Upper lobe of left lung (tissue), 6 donors: ENCODE data around the gene ATXN7L2. TPM values are rescaled to one million over a fixed set of nuclear protein-coding genes. Genes with fewer than 3 reads are reported as not detected.

Experiments used
- ATAC-seq, 2 donors: fragments of 200-7000 bp; cut with Tn5 transposase; one replicate each; pipeline ENCODE4 v1.9.1; 2022; ENCODE audit warnings: mild to moderate bottlenecking in 2 of 2, moderate library complexity in 2 of 2; ENCODE audit not compliant: low FRiP score in 2 of 2
- DNase-seq, 2 donors: peaks; one replicate each; pipeline ENCODE4 v3.0.0-alpha.2; 2019 to 2020
- H3K27ac ChIP-seq, 4 donors: fragments of 200-600 bp; sonication (generic); one replicate each; pipeline ENCODE4 v1.5.1; 2016 to 2019
- H3K27me3 ChIP-seq, 4 donors: fragments of 200-600 bp; sonication (generic); one replicate each; pipeline ENCODE4 v1.5.1; 2017 to 2019
- H3K36me3 ChIP-seq, 4 donors: fragments of 200-600 bp; sonication (generic); one replicate each; pipeline ENCODE4 v1.5.1; 2016 to 2019
- H3K4me1 ChIP-seq, 4 donors: fragments of 200-600 bp; sonication (generic); one replicate each; pipeline ENCODE4 v1.5.1; 2018 to 2019
- H3K4me3 ChIP-seq, 4 donors: fragments of 200-600 bp; sonication (generic); one replicate each; pipeline ENCODE4 v1.5.1; 2017 to 2019; ENCODE audit warnings: mild to moderate bottlenecking in 2 of 4, moderate library complexity in 1 of 4
- H3K9me3 ChIP-seq, 4 donors: fragments of 200-600 bp; sonication (generic); one replicate each; pipeline ENCODE4 v1.5.1; 2018 to 2019
- EP300 ChIP-seq, 4 donors: sonication (generic); formaldehyde crosslinking; IDR thresholded peaks; one replicate each; pipeline ENCODE4 v1.5.1; 2017; ENCODE audit warnings: antibody characterized with exemption in 4 of 4, control low read depth in 2 of 4
- POLR2A ChIP-seq, 4 donors: fragments of 450-650 bp; IDR thresholded peaks; one replicate each; pipeline ENCODE4 v1.5.1; 2016 to 2017; ENCODE audit warnings: antibody characterized with exemption in 4 of 4, mild to moderate bottlenecking in 2 of 4
- POLR2AphosphoS5 ChIP-seq, 2 donors: sonication (generic); formaldehyde crosslinking; IDR thresholded peaks; one replicate each; pipeline ENCODE4 v1.5.1; 2017; ENCODE audit warnings: antibody characterized with exemption in 2 of 2
- WGBS, 2 donors: methylation state at CpG; one replicate each; pipeline ENCODE4 v1.1.5; 2017 to 2018; 5-methylcytosine and 5-hydroxymethylcytosine counted together
- total RNA-seq, 6 donors: library from RNA; depleted of rRNA in 4 of 6; stranded (reverse); fragments of >200 nt in 4 of 6; gene quantifications; one replicate each; pipeline versions ENCODE4 v1.1.0 to v1.2.1, GENCODE V29; 2016 to 2021
- TF ChIP-seq, protein P1 (sequence below), 6 experiments: fragments of 450-650 bp in 4 of 6; fragments of 200-600 bp in 2 of 6; sonication (generic) in 2 of 6; IDR thresholded peaks; one replicate each; pipeline ENCODE4 v1.5.1; 2016 to 2019; ENCODE audit warnings: antibody characterized with exemption in 6 of 6
- donor health status: DM: no; HTN: no; CAD: no; lungs with moderate emphysema.
- donor health status: DM: no; HTN: yes; CAD: no; lungs with severe emphysema.

Gene ATXN7L2
- total RNA-seq, 6 donors from 2014 or later, result 2.3 to 19.9 (median 5.3) TPM

DNA sequence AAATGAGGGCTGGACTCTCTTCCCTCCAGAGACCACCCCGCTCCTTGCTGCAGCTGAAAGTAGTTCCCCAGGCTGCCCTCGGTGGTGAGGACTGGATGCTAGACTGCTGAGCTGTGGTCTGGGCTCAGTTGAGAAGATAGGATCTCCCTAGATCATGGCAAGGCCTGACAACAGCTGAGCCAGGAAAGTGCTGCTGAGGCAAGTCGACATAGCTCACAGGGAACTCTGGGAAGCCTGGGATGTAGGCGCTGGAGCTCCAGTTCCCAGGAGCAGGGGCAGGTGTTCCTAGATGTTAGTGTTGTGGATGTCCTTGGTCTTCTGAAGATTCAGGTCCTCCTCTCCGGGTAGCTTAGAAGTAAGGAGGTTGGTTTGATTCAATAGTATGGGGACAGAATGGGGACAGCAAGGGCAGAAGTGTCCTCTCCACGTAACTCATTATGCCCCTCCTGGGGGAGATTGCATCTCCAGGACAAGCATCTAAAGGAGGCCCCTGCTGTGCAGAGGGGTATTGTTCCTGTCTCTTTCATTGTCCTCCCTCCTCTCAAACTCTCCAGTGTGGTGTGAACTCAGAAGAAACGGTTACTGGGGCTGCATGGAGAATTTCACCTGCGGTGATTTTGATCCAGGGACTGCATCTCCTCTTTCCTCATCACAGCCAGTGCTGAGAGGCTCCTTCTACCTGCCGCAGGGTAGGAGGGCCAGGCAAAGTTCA lies 13.9 kb downstream of the ATXN7L2 start:
- Histone ChIP-seq H3K4me3 (no peak overlapping the region), H3K27ac (no peak overlapping the region), H3K4me1 (peaks cover 28 to 66% (median 36%) of the 10 kb centered on the region in 4 donors), H3K27me3 (peaks cover 0 to 3% (median 0%) of the 10 kb centered on the region in 4 donors), H3K36me3 (peaks cover 0 to 32% (median 20%) of the 10 kb centered on the region in 4 donors), H3K9me3 (no peaks in the 10 kb centered on the region)
- ATAC-seq (no peak), DNase-seq (no peak)
- no peak for TF ChIP-seq EP300 (IDR thresholded peaks at IDR 0.05)
- TF ChIP-seq POLR2AphosphoS5 (IDR thresholded peaks at IDR 0.05), result no peak
- no peak for TF ChIP-seq POLR2A (IDR thresholded peaks at IDR 0.05)
- TF ChIP-seq, protein P1, sequence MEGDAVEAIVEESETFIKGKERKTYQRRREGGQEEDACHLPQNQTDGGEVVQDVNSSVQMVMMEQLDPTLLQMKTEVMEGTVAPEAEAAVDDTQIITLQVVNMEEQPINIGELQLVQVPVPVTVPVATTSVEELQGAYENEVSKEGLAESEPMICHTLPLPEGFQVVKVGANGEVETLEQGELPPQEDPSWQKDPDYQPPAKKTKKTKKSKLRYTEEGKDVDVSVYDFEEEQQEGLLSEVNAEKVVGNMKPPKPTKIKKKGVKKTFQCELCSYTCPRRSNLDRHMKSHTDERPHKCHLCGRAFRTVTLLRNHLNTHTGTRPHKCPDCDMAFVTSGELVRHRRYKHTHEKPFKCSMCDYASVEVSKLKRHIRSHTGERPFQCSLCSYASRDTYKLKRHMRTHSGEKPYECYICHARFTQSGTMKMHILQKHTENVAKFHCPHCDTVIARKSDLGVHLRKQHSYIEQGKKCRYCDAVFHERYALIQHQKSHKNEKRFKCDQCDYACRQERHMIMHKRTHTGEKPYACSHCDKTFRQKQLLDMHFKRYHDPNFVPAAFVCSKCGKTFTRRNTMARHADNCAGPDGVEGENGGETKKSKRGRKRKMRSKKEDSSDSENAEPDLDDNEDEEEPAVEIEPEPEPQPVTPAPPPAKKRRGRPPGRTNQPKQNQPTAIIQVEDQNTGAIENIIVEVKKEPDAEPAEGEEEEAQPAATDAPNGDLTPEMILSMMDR (IDR thresholded peaks at IDR 0.05), result no peak
- 74 to 78% methylated on average over 7 to 8 of the region's 9 CpGs for WGBS, 2 donors

GRCh38 chr1:109498161-109498801 lies 14.6 kb downstream of the ATXN7L2 start:
- Histone ChIP-seq H3K27ac (no peak overlapping the region), H3K9me3 (no peaks in the 10 kb centered on the region), H3K36me3 (peaks cover 0 to 32% (median 20%) of the 10 kb centered on the region in 4 donors), H3K4me1 (peaks cover 25 to 62% (median 33%) of the 10 kb centered on the region in 4 donors), H3K4me3 (no peak overlapping the region), H3K27me3 (peaks cover 0 to 3% (median 0%) of the 10 kb centered on the region in 4 donors)
- ATAC-seq (no peak), DNase-seq (peak; percentile 24 to 46)
- whole genome bisulfite sequencing, 2 donors, result 57 to 86% methylated on average over 5 to 11 of the region's 12 CpGs
- TF ChIP-seq EP300 (IDR thresholded peaks at IDR 0.05) (no peak), POLR2A (IDR thresholded peaks at IDR 0.05) (no peak)
- TF ChIP-seq, protein P1 (IDR thresholded peaks at IDR 0.05), result peak in 5 of 6 experiments; percentile 20 to 53 (median 36)

DNA sequence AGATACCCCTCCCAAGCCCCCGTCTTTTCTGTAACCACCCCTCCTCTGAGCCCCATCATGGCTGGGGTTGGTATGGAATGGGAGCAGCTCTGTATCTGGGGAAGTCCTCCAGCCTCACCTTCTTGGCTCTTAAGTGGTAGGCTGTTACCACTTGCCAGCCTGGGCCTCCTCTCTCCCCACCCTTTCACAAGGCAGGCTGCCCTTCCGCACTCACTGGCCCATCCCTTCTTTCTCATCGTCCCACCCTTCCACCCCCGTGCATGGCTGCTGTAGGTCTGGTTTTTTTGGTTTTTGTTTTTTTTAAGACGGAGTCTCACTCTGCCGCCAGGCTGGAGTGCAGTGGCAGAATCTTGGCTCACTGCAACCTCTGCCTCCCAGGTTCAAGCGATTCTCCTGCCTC lies 15.4 kb downstream of the ATXN7L2 start:
- Histone ChIP-seq H3K4me3 (no peak overlapping the region), H3K4me1 (peaks cover 24 to 56% (median 29%) of the 10 kb centered on the region in 4 donors), H3K36me3 (peaks cover 0 to 32% (median 20%) of the 10 kb centered on the region in 4 donors), H3K9me3 (no peaks in the 10 kb centered on the region), H3K27me3 (no peaks in the 10 kb centered on the region), H3K27ac (peak overlapping the region in 2 of 4 donors; percentile 21 to 35)
- peak in 1 of 2 donors; percentile 39 for DNase-seq
- TF ChIP-seq, protein P1 (IDR thresholded peaks at IDR 0.05), result no peak
- TF ChIP-seq POLR2A (IDR thresholded peaks at IDR 0.05), result no peak
- TF ChIP-seq POLR2AphosphoS5 (IDR thresholded peaks at IDR 0.05), result no peak
- no peak for TF ChIP-seq EP300 (IDR thresholded peaks at IDR 0.05)
- WGBS, 2 donors, result 74 to 76% methylated on average over 7 of the region's 7 CpGs
- peak in 1 of 2 donors; percentile 42 for ATAC-seq

DNA sequence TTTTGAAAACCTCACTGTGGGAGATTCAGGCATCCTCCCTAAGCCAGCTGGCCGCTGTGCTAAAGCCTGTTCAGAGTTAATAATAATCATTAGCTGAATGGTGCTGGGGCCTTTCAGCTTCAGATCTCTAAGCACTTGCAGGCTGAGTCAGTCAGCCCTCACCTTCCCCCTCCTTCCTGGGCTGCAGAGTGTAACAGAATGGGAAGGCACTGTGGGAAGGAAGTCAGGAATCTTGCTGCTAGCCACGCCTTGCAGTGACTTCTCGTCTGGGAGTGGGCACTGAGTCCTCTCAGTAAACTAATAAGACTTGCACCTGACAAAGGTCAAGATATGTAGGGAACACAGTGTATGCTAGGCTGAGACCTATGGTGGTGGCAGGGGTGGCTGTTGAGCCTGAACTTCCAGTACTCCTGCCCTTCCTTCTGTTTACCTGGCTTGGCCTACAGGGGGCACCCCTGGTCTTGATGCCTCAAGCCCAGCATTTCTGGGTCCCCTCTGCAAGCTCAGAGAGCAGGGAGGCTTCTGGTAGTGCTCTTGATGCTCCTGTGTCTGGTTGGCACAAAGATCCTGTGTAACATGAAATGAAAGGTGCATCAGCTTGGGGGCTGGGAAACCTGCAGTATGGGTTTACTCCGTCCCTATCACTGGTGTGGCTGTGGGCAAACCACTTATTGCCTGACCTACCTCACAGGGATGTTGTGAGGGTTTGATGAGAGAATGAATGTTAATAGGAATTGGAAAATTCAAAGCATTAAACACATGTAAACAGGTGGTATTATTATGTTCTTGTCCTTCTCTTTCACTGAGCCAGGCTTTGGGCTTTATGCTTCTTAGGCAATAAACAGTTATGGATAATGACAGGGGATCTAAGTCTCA lies 16.2 kb downstream of the ATXN7L2 start:
- Histone ChIP-seq H3K36me3 (peaks cover 0 to 32% (median 20%) of the 10 kb centered on the region in 4 donors), H3K27me3 (no peaks in the 10 kb centered on the region), H3K9me3 (no peaks in the 10 kb centered on the region), H3K4me1 (peaks cover 19 to 51% (median 23%) of the 10 kb centered on the region in 4 donors), H3K27ac (peak overlapping the region in 2 of 4 donors; percentile 21 to 49), H3K4me3 (no peak overlapping the region)
- TF ChIP-seq EP300 (IDR thresholded peaks at IDR 0.05) (no peak), POLR2A (IDR thresholded peaks at IDR 0.05) (no peak)
- TF ChIP-seq, protein P1 (IDR thresholded peaks at IDR 0.05), result peak in 4 of 6 experiments; percentile 24 to 53 (median 39)
- peak in 1 of 2 donors; percentile 75 for DNase-seq
- WGBS, 2 donors, result 58 to 61% methylated on average over 3 to 4 of the region's 4 CpGs
- peak; percentile 38 to 72 for ATAC-seq
